ENCODE data around the gene NPY.

NPY gene

DNA sequence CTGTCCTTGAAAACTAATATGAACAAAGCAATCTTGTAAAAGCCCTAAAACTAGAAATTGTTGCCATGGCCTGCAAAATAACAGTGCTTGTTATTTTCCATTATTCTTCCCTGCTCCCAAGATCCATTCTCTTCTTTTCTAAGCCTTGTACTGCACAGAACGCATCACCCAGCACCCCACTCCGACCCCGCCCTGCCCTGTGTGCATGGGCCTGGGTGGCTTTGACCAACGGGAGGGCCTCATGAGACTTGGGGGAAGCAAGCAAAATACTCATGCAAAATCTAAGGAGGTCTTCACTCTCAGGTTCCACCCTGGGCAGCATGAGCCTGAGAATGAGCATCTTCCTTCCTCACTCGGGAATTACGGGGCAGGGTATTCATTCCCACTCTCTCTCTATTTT is 32.4 kb downstream of the NPY start:
- DNase-seq = no peak

DNA sequence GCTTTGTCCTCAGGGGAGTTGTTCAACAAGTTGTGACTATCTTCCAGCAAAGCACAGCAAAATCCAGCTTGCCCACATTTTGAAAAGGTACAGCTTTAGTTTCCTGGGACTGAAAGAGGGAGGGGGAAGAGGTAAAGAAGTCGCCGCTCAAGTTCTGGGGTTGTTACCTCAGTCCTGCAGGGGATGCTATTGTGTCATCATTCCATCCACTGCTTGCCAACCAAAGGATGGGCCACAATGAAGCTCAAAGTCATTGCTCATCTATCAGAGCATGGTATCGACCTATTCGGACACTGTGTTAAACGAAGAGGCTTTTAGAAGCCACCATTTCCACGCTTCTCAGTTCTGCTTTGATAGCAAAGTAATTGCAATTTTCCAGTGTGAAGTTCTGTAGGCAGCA is 34.3 kb downstream of the NPY start:
- DNase-seq = no peak

GRCh38 chr7:24319209-24319608 is 35.2 kb downstream of the NPY start:
- no peak for DNase-seq

GRCh38 chr7:24323961-24324480 is 40.0 kb downstream of the NPY start:
- DNase-seq = no peak

- DNase-seq = no peak
Measured at GRCh38 chr7:24325708-24326107, 41.7 kb downstream of the NPY start.

GRCh38 chr7:24328050-24328449 is 44.1 kb downstream of the NPY start:
- no peak for DNase-seq

GRCh38 chr7:24328894-24329293 is 44.9 kb downstream of the NPY start:
- DNase-seq = no peak

- DNase-seq = no peak
Measured at GRCh38 chr7:24334012-24334411, 50.0 kb downstream of the NPY start.

DNA sequence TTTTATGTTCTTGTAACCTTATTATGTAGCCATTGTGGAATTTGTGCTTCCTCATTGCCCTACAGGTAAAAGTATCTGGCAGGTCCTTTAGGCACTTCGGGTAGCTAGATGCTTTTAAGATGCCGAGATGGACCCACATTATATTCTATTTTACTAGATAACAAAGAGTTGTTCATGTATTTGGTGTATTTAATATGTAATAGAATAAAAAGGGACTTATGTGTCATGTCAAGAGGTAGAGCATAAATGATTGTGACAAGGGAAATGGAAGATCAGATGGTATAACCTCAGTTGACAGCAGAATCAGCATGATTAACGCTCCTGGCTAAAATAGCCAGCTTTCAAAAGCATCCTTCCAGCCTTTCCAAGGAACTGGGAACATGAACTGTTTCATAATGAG is 50.6 kb downstream of the NPY start:
- no peak for DNase-seq

DNA sequence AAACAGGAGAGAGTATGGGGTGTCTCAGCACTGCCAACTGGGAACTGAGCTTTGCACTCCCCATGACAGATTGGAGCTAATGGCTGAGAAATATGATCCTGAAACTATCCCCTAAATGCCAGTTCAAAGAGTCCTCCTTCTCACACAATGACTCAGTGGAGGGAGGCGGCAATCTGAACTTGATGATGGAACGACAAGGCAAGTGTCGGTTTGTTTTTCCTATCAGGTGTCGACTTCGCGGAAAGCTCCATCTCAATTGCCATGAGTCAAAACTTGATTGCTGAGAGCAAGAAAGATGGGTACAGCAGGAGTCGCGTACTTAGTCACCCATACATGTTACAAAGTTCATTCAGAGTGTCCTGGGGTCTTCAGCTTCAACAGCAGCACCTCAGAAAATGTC is 52.5 kb downstream of the NPY start:
- DNase-seq = no peak

GRCh38 chr7:24337180-24337579 is 53.2 kb downstream of the NPY start:
- no peak for DNase-seq

- no peak for DNase-seq
Measured at GRCh38 chr7:24339575-24339974, 55.6 kb downstream of the NPY start.

DNA sequence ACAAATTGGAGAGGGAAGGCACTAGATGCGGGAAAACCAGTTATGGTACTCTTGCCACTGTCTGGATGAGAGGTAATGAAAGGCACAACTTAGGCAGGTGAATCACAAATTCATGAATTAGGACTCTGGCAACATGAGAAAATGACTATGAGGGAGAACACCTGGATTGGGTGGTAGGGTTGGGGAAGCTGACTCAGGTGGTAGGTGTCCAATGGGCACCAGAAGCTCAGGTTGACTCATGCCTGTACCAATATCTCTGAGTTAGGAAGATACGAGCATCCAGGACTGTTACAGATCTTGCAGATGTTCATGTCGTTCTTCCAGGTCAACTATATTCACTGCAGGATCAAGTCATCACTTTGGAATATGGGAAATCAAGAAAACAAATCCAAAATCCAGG is 56.7 kb downstream of the NPY start:
- DNase-seq = no peak
